K562 (cell line): Measurements from ENCODE around the gene RPL21. TPM values are rescaled to one million over a fixed set of nuclear protein-coding genes. Genes with fewer than 3 reads are reported as not detected.

Experiments used
- C11orf30 ChIP-seq: fragments of 450-650 bp; IDR thresholded peaks from 2 replicates; pipeline ENCODE4 v1.6.1; 2016; ENCODE audit warnings: low read depth, mild to moderate bottlenecking
- CEBPG ChIP-seq, 3 experiments: fragments of 200-800 bp in 1 of 3; sonication (Bioruptor generic) in 1 of 3; sonication (generic) in 1 of 3; formaldehyde crosslinking in 1 of 3; IDR thresholded peaks in 2 of 3; conservative IDR thresholded peaks in 1 of 3; 2 replicates each; pipeline versions ENCODE4 v1.6.1 to v1.8.0; 2016 to 2022; ENCODE audit warnings: missing compliant biosample characterization in 2 of 3, missing genetic modification characterization in 2 of 3, mild to moderate bottlenecking in 1 of 3, missing genetic modification reagents in 1 of 3
- HDAC3 ChIP-seq: fragments of 450-650 bp; IDR thresholded peaks from 2 replicates; pipeline ENCODE4 v1.6.1; 2018; ENCODE audit warnings: borderline replicate concordance, mild to moderate bottlenecking, moderate library complexity; ENCODE audit not compliant: partially characterized antibody
- HNRNPLL ChIP-seq: fragments of 200-400 bp; formaldehyde crosslinking; IDR thresholded peaks from 2 replicates; pipeline ENCODE4 v1.6.1; 2017; ENCODE audit warnings: low read length, low read depth, mild to moderate bottlenecking; ENCODE audit not compliant: poor library complexity, severe bottlenecking
- KLF13 ChIP-seq: fragments of 450-650 bp; IDR thresholded peaks from 2 replicates; pipeline ENCODE4 v1.6.1; 2016; ENCODE audit warnings: missing genetic modification characterization, low read depth, mild to moderate bottlenecking, missing compliant biosample characterization, moderate library complexity, borderline replicate concordance
- MTA2 ChIP-seq: fragments of 450-650 bp; IDR thresholded peaks from 2 replicates; pipeline ENCODE4 v1.6.1; 2016; ENCODE audit warnings: low read depth
- NEUROD1 ChIP-seq: fragments of 150-350 bp; IDR thresholded peaks from 2 replicates; pipeline ENCODE4 v1.6.1; 2014; ENCODE audit warnings: borderline replicate concordance, low read length, low read depth; ENCODE audit not compliant: partially characterized antibody
- PHF8 ChIP-seq: fragments of 200-600 bp; sonication (generic); IDR thresholded peaks from 2 replicates; pipeline ENCODE4 v1.6.1; 2012; ENCODE audit warnings: mixed run types, mild to moderate bottlenecking, inconsistent platforms, low read length, moderate library complexity, borderline replicate concordance
- PTTG1 ChIP-seq: fragments of 450-650 bp; IDR thresholded peaks from 2 replicates; pipeline ENCODE4 v1.6.1; 2016; ENCODE audit warnings: low read depth, mild to moderate bottlenecking, missing genetic modification characterization, missing compliant biosample characterization
- RBM34 ChIP-seq: fragments of 200-400 bp; formaldehyde crosslinking; IDR thresholded peaks from 2 replicates; pipeline ENCODE4 v1.6.1; 2018; ENCODE audit warnings: low read length, borderline replicate concordance; ENCODE audit not compliant: insufficient read depth
- TAF1 ChIP-seq: IDR thresholded peaks from 2 replicates; pipeline ENCODE4 v1.6.1; 2011; ENCODE audit warnings: mild to moderate bottlenecking, low read length, moderate library complexity; ENCODE audit not compliant: insufficient read depth, control insufficient read depth, severe bottlenecking; ENCODE audit errors: extremely low read depth
- ZHX1 ChIP-seq: fragments of 150-350 bp; conservative IDR thresholded peaks from 2 replicates; pipeline ENCODE4 v1.6.1; 2014; ENCODE audit warnings: low read length
- ZNF175 ChIP-seq: fragments of 200-800 bp; sonication (Bioruptor generic); IDR thresholded peaks from 2 replicates; pipeline ENCODE4 v1.6.1; 2016; ENCODE audit warnings: low read depth, mild to moderate bottlenecking, missing genetic modification characterization, missing compliant biosample characterization
- ZNF436 ChIP-seq: fragments of 250-450, 450-650 bp; sonication (Bioruptor Pico); formaldehyde crosslinking; IDR thresholded peaks from 2 replicates; pipeline ENCODE4 v1.7.0; 2020; ENCODE audit warnings: mild to moderate bottlenecking
- polyA plus RNA-seq, 8 experiments: library from polyadenylated mRNA; depleted of rRNA in 4 of 8; stranded (reverse) in 5 of 8; unstranded in 3 of 8; fragments of >200 nt; fragmentation: Nextera tagmentation in 2 of 8; fragmentation: Illumina TruSeq in 1 of 8; extraction: Ambion mirVana in 2 of 8; extraction: Trizol in 1 of 8; gene quantifications; 2 replicates each; pipeline versions ENCODE4 v1.2.1 to v1.2.3, GENCODE V29; 2011 to 2014; ENCODE audit warnings: inconsistent platforms in 1 of 8, missing spikeins in 1 of 8
- total RNA-seq, 7 experiments: library from RNA; depleted of rRNA in 6 of 7; stranded (reverse); fragments of >200 nt in 6 of 7; fragmentation: Illumina TruSeq in 2 of 7; extraction: Trizol in 2 of 7; gene quantifications; 2 replicates each; pipeline versions ENCODE4 v1.2.1 to v1.2.3, GENCODE V29; 2011 to 2021; ENCODE audit warnings: low replicate concordance in 1 of 7
- TF ChIP-seq, protein P1 (sequence below): fragments of 250-450 bp; sonication (Bioruptor Pico); IDR thresholded peaks from 2 replicates; pipeline ENCODE4 v1.4.0; 2020
- TF ChIP-seq, protein P2 (sequence below): sonication (generic); formaldehyde crosslinking; IDR thresholded peaks from 2 replicates; pipeline ENCODE4 v1.8.0; 2022; ENCODE audit warnings: missing genetic modification reagents, mild to moderate bottlenecking, borderline replicate concordance

Gene RPL21
- total and polyA plus RNA-seq, 9 of the 15 experiments (the other 6 are each of a cell fraction or from before 2014, with no cell fraction given), result 622 to 4,203 (median 1,676) TPM

DNA sequence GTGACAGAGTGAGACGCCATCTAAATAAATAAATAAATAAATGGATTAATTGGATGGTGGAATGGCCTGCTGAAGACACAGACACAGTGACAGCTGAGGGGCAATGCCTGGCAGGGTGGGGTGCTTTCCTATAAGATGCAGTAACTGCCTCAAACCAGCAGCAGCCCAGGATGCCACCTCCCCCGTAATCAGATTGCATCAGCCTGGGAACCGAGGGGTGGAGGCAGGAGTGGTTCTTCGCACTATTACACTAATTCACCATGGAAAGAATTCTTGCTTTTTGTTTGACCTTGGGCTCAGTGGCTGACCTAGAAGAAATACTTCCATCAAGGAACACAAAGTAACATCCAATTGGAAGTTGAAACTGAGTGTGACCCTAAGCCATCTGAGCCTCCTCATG, 48.2 kb upstream of the RPL21 start (continued):
- TF ChIP-seq, protein P1, sequence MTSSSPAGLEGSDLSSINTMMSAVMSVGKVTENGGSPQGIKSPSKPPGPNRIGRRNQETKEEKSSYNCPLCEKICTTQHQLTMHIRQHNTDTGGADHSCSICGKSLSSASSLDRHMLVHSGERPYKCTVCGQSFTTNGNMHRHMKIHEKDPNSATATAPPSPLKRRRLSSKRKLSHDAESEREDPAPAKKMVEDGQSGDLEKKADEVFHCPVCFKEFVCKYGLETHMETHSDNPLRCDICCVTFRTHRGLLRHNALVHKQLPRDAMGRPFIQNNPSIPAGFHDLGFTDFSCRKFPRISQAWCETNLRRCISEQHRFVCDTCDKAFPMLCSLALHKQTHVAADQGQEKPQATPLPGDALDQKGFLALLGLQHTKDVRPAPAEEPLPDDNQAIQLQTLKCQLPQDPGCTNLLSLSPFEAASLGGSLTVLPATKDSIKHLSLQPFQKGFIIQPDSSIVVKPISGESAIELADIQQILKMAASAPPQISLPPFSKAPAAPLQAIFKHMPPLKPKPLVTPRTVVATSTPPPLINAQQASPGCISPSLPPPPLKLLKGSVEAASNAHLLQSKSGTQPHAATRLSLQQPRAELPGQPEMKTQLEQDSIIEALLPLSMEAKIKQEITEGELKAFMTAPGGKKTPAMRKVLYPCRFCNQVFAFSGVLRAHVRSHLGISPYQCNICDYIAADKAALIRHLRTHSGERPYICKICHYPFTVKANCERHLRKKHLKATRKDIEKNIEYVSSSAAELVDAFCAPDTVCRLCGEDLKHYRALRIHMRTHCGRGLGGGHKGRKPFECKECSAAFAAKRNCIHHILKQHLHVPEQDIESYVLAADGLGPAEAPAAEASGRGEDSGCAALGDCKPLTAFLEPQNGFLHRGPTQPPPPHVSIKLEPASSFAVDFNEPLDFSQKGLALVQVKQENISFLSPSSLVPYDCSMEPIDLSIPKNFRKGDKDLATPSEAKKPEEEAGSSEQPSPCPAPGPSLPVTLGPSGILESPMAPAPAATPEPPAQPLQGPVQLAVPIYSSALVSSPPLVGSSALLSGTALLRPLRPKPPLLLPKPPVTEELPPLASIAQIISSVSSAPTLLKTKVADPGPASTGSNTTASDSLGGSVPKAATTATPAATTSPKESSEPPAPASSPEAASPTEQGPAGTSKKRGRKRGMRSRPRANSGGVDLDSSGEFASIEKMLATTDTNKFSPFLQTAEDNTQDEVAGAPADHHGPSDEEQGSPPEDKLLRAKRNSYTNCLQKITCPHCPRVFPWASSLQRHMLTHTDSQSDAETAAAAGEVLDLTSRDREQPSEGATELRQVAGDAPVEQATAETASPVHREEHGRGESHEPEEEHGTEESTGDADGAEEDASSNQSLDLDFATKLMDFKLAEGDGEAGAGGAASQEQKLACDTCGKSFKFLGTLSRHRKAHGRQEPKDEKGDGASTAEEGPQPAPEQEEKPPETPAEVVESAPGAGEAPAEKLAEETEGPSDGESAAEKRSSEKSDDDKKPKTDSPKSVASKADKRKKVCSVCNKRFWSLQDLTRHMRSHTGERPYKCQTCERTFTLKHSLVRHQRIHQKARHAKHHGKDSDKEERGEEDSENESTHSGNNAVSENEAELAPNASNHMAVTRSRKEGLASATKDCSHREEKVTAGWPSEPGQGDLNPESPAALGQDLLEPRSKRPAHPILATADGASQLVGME (CRISPR knock-in tag), result no peak
- TF ChIP-seq PTTG1 (tag) (no peak), C11orf30 (no peak), ZHX1 (no peak), ZNF175 (CRISPR knock-in tag) (0 out of 2 replicates have a peak, but pooled peaks have one; percentile 28), TAF1 (no peak), HDAC3 (no peak), ZNF436 (no peak), MTA2 (no peak), NEUROD1 (no peak), HNRNPLL (no peak), KLF13 (tag) (no peak), CEBPG (CRISPR knock-in tag; IDR thresholded peaks at IDR 0.05) (peak; percentile 43; the same call in 1 of the 2 replicates), CEBPG (tag; conservative IDR thresholded peaks at IDR 0.05 in 1 of 2, IDR thresholded peaks at IDR 0.05 in 1 of 2) (peak; percentile 39 to 73; a peak in 2 of 4 replicates), RBM34 (no peak), PHF8 (no peak)
- TF ChIP-seq, protein P2, sequence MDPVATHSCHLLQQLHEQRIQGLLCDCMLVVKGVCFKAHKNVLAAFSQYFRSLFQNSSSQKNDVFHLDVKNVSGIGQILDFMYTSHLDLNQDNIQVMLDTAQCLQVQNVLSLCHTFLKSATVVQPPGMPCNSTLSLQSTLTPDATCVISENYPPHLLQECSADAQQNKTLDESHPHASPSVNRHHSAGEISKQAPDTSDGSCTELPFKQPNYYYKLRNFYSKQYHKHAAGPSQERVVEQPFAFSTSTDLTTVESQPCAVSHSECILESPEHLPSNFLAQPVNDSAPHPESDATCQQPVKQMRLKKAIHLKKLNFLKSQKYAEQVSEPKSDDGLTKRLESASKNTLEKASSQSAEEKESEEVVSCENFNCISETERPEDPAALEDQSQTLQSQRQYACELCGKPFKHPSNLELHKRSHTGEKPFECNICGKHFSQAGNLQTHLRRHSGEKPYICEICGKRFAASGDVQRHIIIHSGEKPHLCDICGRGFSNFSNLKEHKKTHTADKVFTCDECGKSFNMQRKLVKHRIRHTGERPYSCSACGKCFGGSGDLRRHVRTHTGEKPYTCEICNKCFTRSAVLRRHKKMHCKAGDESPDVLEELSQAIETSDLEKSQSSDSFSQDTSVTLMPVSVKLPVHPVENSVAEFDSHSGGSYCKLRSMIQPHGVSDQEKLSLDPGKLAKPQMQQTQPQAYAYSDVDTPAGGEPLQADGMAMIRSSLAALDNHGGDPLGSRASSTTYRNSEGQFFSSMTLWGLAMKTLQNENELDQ (CRISPR knock-in tag), result no peak
